PFSK-1 (cell line): ENCODE results near the gene VANGL1.

ENCODE experiments used
- FOXP2 ChIP-seq: optimal IDR thresholded peaks from 2 replicates; pipeline ENCODE3; 2011; ENCODE audit warnings: borderline replicate concordance, control low read depth, inconsistent platforms; ENCODE audit not compliant: insufficient read depth; ENCODE audit errors: extremely low read length, extremely low read depth
- POLR2AphosphoS5 ChIP-seq: IDR thresholded peaks from 2 replicates; pipeline ENCODE4 v1.6.1; 2012; ENCODE audit warnings: low read depth, mild to moderate bottlenecking, control low read depth, low read length, moderate library complexity
- REST ChIP-seq, 2 experiments: IDR thresholded peaks; 2 replicates each; pipeline versions ENCODE4 v1.6.1 to v1.8.0; 2011 to 2012; ENCODE audit warnings: low read depth in 2 of 2, low read length in 2 of 2, control low read depth in 1 of 2, inconsistent platforms in 1 of 2, mild to moderate bottlenecking in 1 of 2, moderate library complexity in 1 of 2; ENCODE audit not compliant: insufficient read depth in 1 of 2
- SIN3A ChIP-seq: IDR thresholded peaks from 2 replicates; pipeline ENCODE4 v1.6.1; 2012; ENCODE audit warnings: mild to moderate bottlenecking, low read length, moderate library complexity, borderline replicate concordance; ENCODE audit not compliant: insufficient read depth
- TAF1 ChIP-seq: IDR thresholded peaks from 2 replicates; pipeline ENCODE4 v1.6.1; 2012; ENCODE audit warnings: low read length, control low read depth, borderline replicate concordance; ENCODE audit not compliant: insufficient read depth

Gene VANGL1

GRCh38 chr1:115676498-115677181, 34.9 kb downstream of the VANGL1 start:
- TF ChIP-seq FOXP2: no peak
- no peak for TF ChIP-seq SIN3A
- no peak for TF ChIP-seq TAF1
- no peak for TF ChIP-seq REST (IDR thresholded peaks at IDR 0.05; ENCODE audit: insufficient read depth in 1 of 2, low read depth in 2 of 2, low read length in 2 of 2)
- TF ChIP-seq POLR2AphosphoS5: no peak

DNA sequence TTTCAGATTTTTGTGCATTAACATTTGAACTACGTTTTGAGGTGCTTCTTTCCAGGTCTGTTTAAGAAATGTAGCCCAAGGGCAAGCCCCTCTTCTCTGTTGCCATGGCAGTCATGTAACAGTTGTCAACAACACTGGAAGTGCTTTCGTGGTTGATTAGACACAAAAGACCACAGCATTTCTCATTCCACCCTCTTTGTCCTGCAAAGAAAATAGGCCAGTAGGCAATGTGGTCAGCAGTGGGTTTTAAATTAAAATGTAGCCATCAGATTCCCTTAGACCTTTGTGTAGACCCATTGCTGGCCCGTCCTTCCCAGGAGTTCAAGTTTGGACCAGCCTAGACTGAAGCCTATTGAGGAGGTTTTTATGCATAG, 35.4 kb downstream of the VANGL1 start:
- TF ChIP-seq FOXP2: no peak
- no peak for TF ChIP-seq POLR2AphosphoS5
- TF ChIP-seq REST (IDR thresholded peaks at IDR 0.05; ENCODE audit: insufficient read depth in 1 of 2, low read depth in 2 of 2, low read length in 2 of 2): no peak
- TF ChIP-seq TAF1: no peak
- no peak for TF ChIP-seq SIN3A

DNA sequence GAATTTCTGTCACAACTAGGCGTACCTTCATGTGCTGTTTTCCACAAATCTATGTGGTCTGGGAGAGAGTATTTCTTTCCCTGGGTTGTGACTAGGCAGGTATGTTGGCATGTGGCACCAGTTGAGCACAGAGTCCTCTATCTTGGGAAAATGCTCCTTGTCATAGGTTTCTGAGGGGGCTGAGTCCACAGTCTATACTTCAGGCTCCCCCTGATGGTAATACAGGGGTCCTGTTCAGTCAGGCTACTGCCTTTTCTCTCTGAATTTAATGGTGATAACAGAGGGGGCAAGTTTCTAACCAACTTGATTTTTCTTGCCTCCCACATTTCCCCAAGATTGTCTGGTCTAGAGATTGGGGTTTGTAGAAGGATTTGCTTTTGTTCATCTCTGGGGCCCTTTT, 35.8 kb downstream of the VANGL1 start:
- no peak for TF ChIP-seq POLR2AphosphoS5
- TF ChIP-seq REST (IDR thresholded peaks at IDR 0.05; ENCODE audit: insufficient read depth in 1 of 2, low read depth in 2 of 2, low read length in 2 of 2): no peak
- no peak for TF ChIP-seq FOXP2
- no peak for TF ChIP-seq SIN3A
- TF ChIP-seq TAF1: no peak

DNA sequence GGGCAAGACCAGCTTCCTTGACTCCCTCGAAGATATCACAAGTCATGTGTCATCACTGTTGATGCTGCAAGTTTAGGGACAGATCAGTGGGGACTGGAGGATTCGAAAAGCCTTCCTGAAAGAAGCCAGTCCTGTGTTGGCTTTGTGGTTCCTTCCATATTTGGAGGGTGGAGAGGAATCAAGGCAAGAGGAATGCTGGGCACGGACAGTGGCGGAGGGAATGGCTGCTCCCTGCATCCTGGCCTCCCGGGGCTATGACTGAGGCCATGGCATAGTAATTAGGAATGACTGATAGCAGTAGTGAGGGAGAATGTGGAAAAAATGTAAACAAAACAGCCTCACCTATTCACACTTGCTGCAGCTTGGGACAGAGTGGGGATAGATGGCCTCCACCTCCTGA, 36.4 kb downstream of the VANGL1 start:
- TF ChIP-seq SIN3A (no peak), TAF1 (no peak), FOXP2 (no peak), POLR2AphosphoS5 (no peak), REST (IDR thresholded peaks at IDR 0.05; ENCODE audit: insufficient read depth in 1 of 2, low read depth in 2 of 2, low read length in 2 of 2) (no peak)
